ENCODE results near the gene TMSB15B. TPM values are rescaled to one million over a fixed set of nuclear protein-coding genes. Genes with fewer than 3 reads are reported as not detected.
"Not testable (repeated sequence)": the region's sequence is repeated elsewhere in the genome, so short reads cannot be mapped to it uniquely, and the experiment has no call there.

TMSB15B gene
- total RNA-seq, 1 experiment from 2014 or later, result 8.3 TPM

DNA sequence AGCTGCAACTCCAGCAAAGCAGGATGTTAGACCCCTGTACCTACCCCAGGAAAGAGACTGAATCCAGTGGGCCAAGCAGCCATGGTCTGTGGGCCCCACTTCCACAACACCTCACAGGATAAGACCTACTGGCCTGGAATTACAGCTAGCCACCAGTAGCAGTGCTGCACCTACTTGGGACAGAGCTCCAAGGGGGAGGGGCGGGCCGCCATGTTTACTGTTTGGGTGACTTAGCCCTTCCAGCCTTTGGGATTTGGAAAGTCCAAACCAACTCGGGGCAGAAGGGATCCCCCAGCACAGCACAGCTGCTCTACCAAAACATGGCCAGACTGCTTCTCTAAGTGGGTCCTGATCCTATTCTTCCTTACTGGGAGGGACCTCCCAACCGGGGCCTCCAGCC lies 9.1 kb upstream of the TMSB15B start:
- no peaks in the 10 kb centered on the region for H3K36me3 Mint-ChIP-seq
- TF ChIP-seq TP53 (CRISPR knock-in tag; IDR thresholded peaks at IDR 0.05), result no peak
- TF ChIP-seq, protein P1, sequence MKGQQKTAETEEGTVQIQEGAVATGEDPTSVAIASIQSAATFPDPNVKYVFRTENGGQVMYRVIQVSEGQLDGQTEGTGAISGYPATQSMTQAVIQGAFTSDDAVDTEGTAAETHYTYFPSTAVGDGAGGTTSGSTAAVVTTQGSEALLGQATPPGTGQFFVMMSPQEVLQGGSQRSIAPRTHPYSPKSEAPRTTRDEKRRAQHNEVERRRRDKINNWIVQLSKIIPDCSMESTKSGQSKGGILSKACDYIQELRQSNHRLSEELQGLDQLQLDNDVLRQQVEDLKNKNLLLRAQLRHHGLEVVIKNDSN (CRISPR knock-in tag; IDR thresholded peaks at IDR 0.05), result no peak
- TF ChIP-seq ATF1 (CRISPR knock-in tag; IDR thresholded peaks at IDR 0.05), result no peak
- TF ChIP-seq TCF7 (CRISPR knock-in tag; IDR thresholded peaks at IDR 0.05; ENCODE audit: low read depth), result no peak
- TF ChIP-seq E2F5 (CRISPR knock-in tag; IDR thresholded peaks at IDR 0.05), result no peak
- TF ChIP-seq, protein P2, sequence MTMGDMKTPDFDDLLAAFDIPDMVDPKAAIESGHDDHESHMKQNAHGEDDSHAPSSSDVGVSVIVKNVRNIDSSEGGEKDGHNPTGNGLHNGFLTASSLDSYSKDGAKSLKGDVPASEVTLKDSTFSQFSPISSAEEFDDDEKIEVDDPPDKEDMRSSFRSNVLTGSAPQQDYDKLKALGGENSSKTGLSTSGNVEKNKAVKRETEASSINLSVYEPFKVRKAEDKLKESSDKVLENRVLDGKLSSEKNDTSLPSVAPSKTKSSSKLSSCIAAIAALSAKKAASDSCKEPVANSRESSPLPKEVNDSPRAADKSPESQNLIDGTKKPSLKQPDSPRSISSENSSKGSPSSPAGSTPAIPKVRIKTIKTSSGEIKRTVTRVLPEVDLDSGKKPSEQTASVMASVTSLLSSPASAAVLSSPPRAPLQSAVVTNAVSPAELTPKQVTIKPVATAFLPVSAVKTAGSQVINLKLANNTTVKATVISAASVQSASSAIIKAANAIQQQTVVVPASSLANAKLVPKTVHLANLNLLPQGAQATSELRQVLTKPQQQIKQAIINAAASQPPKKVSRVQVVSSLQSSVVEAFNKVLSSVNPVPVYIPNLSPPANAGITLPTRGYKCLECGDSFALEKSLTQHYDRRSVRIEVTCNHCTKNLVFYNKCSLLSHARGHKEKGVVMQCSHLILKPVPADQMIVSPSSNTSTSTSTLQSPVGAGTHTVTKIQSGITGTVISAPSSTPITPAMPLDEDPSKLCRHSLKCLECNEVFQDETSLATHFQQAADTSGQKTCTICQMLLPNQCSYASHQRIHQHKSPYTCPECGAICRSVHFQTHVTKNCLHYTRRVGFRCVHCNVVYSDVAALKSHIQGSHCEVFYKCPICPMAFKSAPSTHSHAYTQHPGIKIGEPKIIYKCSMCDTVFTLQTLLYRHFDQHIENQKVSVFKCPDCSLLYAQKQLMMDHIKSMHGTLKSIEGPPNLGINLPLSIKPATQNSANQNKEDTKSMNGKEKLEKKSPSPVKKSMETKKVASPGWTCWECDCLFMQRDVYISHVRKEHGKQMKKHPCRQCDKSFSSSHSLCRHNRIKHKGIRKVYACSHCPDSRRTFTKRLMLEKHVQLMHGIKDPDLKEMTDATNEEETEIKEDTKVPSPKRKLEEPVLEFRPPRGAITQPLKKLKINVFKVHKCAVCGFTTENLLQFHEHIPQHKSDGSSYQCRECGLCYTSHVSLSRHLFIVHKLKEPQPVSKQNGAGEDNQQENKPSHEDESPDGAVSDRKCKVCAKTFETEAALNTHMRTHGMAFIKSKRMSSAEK (CRISPR knock-in tag; IDR thresholded peaks at IDR 0.05; ENCODE audit: borderline replicate concordance), result no peak
- no peak for TF ChIP-seq TEAD1 (CRISPR knock-in tag; IDR thresholded peaks at IDR 0.05)
- TF ChIP-seq ZNF396 (CRISPR knock-in tag; IDR thresholded peaks at IDR 0.05; ENCODE audit: borderline replicate concordance), result no peak
- no peak for TF ChIP-seq IRF1 (CRISPR knock-in tag; IDR thresholded peaks at IDR 0.05)
- no peak for TF ChIP-seq TEAD4 (CRISPR knock-in tag; IDR thresholded peaks at IDR 0.05)
- H3K4me3 Mint-ChIP-seq, result no peak overlapping the region
- H3K4me1 Mint-ChIP-seq, result no peaks in the 10 kb centered on the region
- H3K27ac Mint-ChIP-seq, result no peak overlapping the region
- ChIA-PET POLR2A (no interaction called here), CTCF (interaction anchor here (1.7 kb wide), 1 partner anchor 160 kb away, joined by 4 read pairs; no protein-coding TSS in a partner anchor)
- H3K27me3 Mint-ChIP-seq (ENCODE audit: low read depth), result peaks cover 14% of the 10 kb centered on the region
- DNase-seq (ENCODE audit: low spot score) (no peak), ATAC-seq (no peak)
- H3K9me3 Mint-ChIP-seq, result no peaks in the 10 kb centered on the region; the same call in 1 of the 2 replicates

GRCh38 chrX:103954259-103954658 lies 8.2 kb upstream of the TMSB15B start:
- Mint-ChIP-seq H3K4me3 (no peak overlapping the region), H3K36me3 (no peaks in the 10 kb centered on the region), H3K27ac (no peak overlapping the region), H3K27me3 (ENCODE audit: low read depth) (peaks cover 14% of the 10 kb centered on the region), H3K4me1 (no peaks in the 10 kb centered on the region), H3K9me3 (no peaks in the 10 kb centered on the region; the same call in 1 of the 2 replicates)
- ATAC-seq (no peak), DNase-seq (ENCODE audit: low spot score) (no peak)
- POLR2A ChIA-PET, result no interaction called here
- no peak for TF ChIP-seq NFYB (CRISPR knock-in tag; conservative IDR thresholded peaks at IDR 0.05; ENCODE audit: low read depth)
- CTCF ChIA-PET, result no interaction called here

DNA sequence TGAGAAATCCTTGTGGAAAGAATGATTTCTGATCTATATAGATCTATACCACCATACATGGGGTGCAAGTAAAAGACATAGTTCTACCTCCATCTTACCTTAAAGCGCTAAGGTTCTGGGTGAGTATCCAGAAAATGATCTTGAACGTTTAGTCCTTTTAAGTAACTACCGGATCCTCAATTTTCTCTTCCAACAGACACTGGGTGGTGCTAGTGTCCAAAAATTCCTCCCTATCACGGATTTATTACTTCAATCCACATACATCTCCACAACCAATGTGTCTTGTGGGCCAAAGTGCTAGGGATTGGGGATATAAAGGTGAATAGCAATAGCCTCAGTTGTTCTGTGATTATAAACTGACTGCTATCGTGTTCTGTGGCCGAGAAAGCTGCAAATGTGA lies 1.8 kb upstream of the TMSB15B start:
- CTCF ChIA-PET; H3K9me3 Mint-ChIP-seq; POLR2A ChIA-PET; H3K4me1 Mint-ChIP-seq; DNase-seq (ENCODE audit: low spot score); H3K4me3 Mint-ChIP-seq; ATAC-seq; H3K36me3 Mint-ChIP-seq; H3K27me3 Mint-ChIP-seq (ENCODE audit: low read depth); H3K27ac Mint-ChIP-seq: not testable (repeated sequence)

DNA sequence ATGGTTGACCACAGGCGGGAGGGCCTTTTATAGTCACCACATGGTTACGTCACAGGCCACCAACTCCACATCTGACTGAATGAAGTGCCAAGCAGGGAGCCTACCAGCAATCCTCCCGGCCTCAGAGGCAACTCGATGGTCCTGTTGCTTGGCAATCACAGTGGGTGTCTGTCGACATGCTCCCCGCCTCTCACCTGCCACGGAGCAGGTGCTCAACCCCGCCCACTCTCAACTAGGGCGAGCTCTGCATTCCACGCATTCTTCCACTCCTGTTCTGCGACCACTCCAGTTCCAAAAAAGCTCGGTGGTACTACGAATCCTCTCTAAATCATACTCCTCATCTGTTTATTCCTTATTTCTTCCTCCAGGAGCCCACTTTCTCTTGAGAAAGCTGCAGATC lies 21.1 kb downstream of the TMSB15B start:
- DNase-seq (ENCODE audit: low spot score); H3K4me3 Mint-ChIP-seq; H3K4me1 Mint-ChIP-seq; H3K27ac Mint-ChIP-seq; H3K27me3 Mint-ChIP-seq (ENCODE audit: low read depth); H3K9me3 Mint-ChIP-seq; H3K36me3 Mint-ChIP-seq; CTCF ChIA-PET; POLR2A ChIA-PET: not testable (repeated sequence)
- ATAC-seq, result peak; percentile 81

Data from WTC11 (cell line).